LNCaP clone FGC (cell line): ENCODE data around the gene IBTK.

Experiments
- DNase-seq: peaks from one replicate; pipeline ENCODE4 v3.0.0-alpha.2; 2011; ENCODE audit warnings: low read depth
- H3K4me3 ChIP-seq: 2 replicates; pipeline ENCODE4 v1.5.1; 2011; ENCODE audit warnings: mild to moderate bottlenecking, low read depth, low read length, control low read depth
- CTCF ChIP-seq: IDR thresholded peaks from 2 replicates; pipeline ENCODE4 v1.5.1; 2012; ENCODE audit warnings: mild to moderate bottlenecking; ENCODE audit not compliant: control insufficient read depth, insufficient read depth; ENCODE audit errors: extremely low read depth

Gene IBTK

GRCh38 chr6:82220167-82220566, 27.4 kb downstream of the IBTK start:
- TF ChIP-seq CTCF = no peak
- DNase-seq = no peak
- H3K4me3 ChIP-seq = no peak overlapping the region

- DNase-seq = no peak
- no peak for TF ChIP-seq CTCF
- H3K4me3 ChIP-seq = no peak overlapping the region
These were observed 30.4 kb downstream of the IBTK start for GRCh38 chr6:82217018-82217586.

GRCh38 chr6:82216549-82216948, 31.0 kb downstream of the IBTK start:
- DNase-seq = no peak
- no peak for TF ChIP-seq CTCF
- no peak overlapping the region for H3K4me3 ChIP-seq

GRCh38 chr6:82211326-82211725, 36.2 kb downstream of the IBTK start:
- no peak for DNase-seq
- no peak for TF ChIP-seq CTCF
- no peak overlapping the region for H3K4me3 ChIP-seq

GRCh38 chr6:82208913-82209312, 38.6 kb downstream of the IBTK start:
- H3K4me3 ChIP-seq = no peak overlapping the region
- no peak for TF ChIP-seq CTCF
- DNase-seq = no peak

- no peak for DNase-seq
- TF ChIP-seq CTCF = no peak
- H3K4me3 ChIP-seq = no peak overlapping the region
These were observed 41.6 kb downstream of the IBTK start for GRCh38 chr6:82205930-82206392.

GRCh38 chr6:82204020-82204419, 43.5 kb downstream of the IBTK start:
- no peak overlapping the region for H3K4me3 ChIP-seq
- DNase-seq = no peak
- TF ChIP-seq CTCF = no peak
